GM10266 (cell line): ENCODE data around the gene FAM120AOS.

Experiments
- DNase-seq: peaks from one replicate; pipeline ENCODE4 v3.0.0; 2012; ENCODE audit errors: extremely low spot score
- TF ChIP-seq, protein P1 (sequence below): IDR thresholded peaks from 2 replicates; pipeline ENCODE4 v1.5.1; 2012; ENCODE audit warnings: mild to moderate bottlenecking, low read depth; ENCODE audit not compliant: control insufficient read depth, insufficient read depth; ENCODE audit errors: missing control alignments

FAM120AOS gene

DNA sequence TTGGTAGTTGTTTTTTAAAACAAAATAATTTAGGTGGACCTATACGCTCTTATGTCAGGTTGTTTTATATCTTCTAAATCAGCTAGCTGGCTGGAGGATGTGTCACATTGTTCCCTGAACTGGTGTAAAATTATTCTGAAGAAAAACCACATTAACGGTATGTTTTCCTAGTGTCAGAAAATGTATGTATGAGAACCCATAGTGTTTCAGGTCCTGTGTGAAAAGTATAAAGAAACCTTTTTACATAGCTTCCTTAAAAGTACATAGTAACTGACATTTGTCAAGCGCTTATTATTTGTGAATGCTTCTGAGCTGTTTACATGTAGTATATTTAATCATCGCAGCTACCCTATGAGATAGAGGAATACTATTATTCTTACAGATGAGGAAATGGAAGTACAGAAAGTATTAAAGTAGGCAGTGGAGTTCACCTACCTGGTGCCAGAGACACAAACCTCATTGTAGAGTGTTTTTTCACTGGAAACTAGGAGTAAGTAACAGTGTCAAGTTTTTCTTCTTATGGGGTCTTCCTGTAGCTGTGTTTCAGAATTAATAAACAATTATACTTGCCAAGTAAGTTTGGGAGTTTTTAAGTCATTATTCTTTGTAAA is 10.4 kb upstream of the FAM120AOS start:
- DNase-seq = no peak
- TF ChIP-seq, protein P1, sequence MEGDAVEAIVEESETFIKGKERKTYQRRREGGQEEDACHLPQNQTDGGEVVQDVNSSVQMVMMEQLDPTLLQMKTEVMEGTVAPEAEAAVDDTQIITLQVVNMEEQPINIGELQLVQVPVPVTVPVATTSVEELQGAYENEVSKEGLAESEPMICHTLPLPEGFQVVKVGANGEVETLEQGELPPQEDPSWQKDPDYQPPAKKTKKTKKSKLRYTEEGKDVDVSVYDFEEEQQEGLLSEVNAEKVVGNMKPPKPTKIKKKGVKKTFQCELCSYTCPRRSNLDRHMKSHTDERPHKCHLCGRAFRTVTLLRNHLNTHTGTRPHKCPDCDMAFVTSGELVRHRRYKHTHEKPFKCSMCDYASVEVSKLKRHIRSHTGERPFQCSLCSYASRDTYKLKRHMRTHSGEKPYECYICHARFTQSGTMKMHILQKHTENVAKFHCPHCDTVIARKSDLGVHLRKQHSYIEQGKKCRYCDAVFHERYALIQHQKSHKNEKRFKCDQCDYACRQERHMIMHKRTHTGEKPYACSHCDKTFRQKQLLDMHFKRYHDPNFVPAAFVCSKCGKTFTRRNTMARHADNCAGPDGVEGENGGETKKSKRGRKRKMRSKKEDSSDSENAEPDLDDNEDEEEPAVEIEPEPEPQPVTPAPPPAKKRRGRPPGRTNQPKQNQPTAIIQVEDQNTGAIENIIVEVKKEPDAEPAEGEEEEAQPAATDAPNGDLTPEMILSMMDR = no peak

GRCh38 chr9:93461821-93462220 is 8.4 kb upstream of the FAM120AOS start:
- TF ChIP-seq, protein P1 = no peak

GRCh38 chr9:93461414-93461743 is 8.0 kb upstream of the FAM120AOS start:
- TF ChIP-seq, protein P1 = no peak
- no peak for DNase-seq

More at GRCh38 chr9:93461821-93462220, 8.4 kb upstream of the FAM120AOS start:
- no peak for DNase-seq

- no peak for DNase-seq
- TF ChIP-seq, protein P1 = no peak
Measured at GRCh38 chr9:93460689-93461413, 7.5 kb upstream of the FAM120AOS start.

DNA sequence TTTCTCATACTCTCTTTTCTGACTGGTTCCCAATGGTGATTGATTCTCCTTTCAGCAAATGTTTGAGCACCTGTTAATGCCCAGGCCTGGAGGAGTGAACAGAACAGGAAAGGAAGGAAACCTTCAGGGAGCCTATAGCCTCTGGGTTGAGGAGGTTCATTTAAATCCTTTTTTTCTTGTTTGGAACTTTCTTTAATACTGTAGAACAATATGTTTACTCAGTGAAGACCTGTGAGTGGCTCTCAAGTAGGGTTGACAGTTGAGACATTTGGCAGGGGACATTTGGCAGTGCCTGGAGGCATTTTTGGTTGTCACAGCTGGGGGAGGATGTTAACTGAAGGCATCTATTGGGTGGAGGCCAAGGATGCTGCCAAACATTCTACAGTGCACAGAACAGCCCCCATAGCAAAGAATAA is 6.1 kb upstream of the FAM120AOS start:
- TF ChIP-seq, protein P1 = no peak
- DNase-seq = no peak

GRCh38 chr9:93458712-93459111 is 5.3 kb upstream of the FAM120AOS start:
- TF ChIP-seq, protein P1 = no peak
- no peak for DNase-seq

GRCh38 chr9:93457006-93457405 is 3.6 kb upstream of the FAM120AOS start:
- DNase-seq = no peak
- TF ChIP-seq, protein P1 = no peak
